ENCODE data around the gene MAST4. TPM values are rescaled to one million over a fixed set of nuclear protein-coding genes. Genes with fewer than 3 reads are reported as not detected.
"Not testable (repeated sequence)": the region's sequence is repeated elsewhere in the genome, so short reads cannot be mapped to it uniquely, and the experiment has no call there.

The MAST4 gene
- total and polyA plus RNA-seq, 2 of the 13 experiments (the other 11 are each of a cell fraction or from before 2014, with no cell fraction given) = 3.4 to 3.7 TPM

GRCh38 chr5:66694036-66694435 is 97.8 kb downstream of the MAST4 start:
- ATAC-seq (no peak), DNase-seq (ENCODE audit: low spot score) (no peak), FAIRE-seq (no peak)
- Histone ChIP-seq H4K20me1 (ENCODE audit: insufficient read depth, low read length) (no peaks in the 10 kb centered on the region), H3K79me2 (ENCODE audit: insufficient read depth, low read length) (no peaks in the 10 kb centered on the region), H3K27me3 (ENCODE audit: control insufficient read depth in 1 of 2, insufficient read depth in 2 of 2, low read length in 2 of 2) (no peaks in the 10 kb centered on the region), H3K4me1 (ENCODE audit: insufficient read depth, low read length) (no peaks in the 10 kb centered on the region), H3K4me2 (ENCODE audit: low read depth, low read length) (no peak overlapping the region), H3K4me3 (replicated peaks in 1 of 3; ENCODE audit: insufficient read depth in 1 of 3, low read depth in 2 of 3, low read length in 3 of 3) (no peak overlapping the region), H3K36me3 (replicated peaks in 1 of 2; ENCODE audit: control insufficient read depth in 1 of 2, insufficient read depth in 2 of 2, low read length in 2 of 2) (no peaks in the 10 kb centered on the region), H2AFZ (ENCODE audit: low read length) (no peak overlapping the region), H3K9ac (ENCODE audit: insufficient read depth, low read depth, low read length) (no peak overlapping the region), H3K9me3 (ENCODE audit: low read length) (no peaks in the 10 kb centered on the region), H3K27ac (ENCODE audit: extremely low read length, insufficient read depth, low read length) (no peak overlapping the region)
- WGBS (ENCODE audit: low lambda C conversion rate) = 2% methylated on average over 3 of the region's 3 CpGs
- TF ChIP-seq GLI4 (CRISPR knock-in tag; IDR thresholded peaks at IDR 0.05; ENCODE audit: borderline replicate concordance) = no peak
- CTCF ChIA-PET (ENCODE audit: low intra/inter-chr PET ratio, low total read pairs) = no interaction called here
- in situ Hi-C loops (cut with HindIII; ENCODE audit: extremely low pct_ligation_motif_present, low pct_unique_long_range_greater_than_20kb) = no loop called here
- POLR2A ChIA-PET = no interaction called here
- intact Hi-C loops (cut with micrococcal nuclease; ENCODE audit: unreplicated experiment) = no loop called here
- BruUV-seq (replicated peaks) = no TSS peak

DNA sequence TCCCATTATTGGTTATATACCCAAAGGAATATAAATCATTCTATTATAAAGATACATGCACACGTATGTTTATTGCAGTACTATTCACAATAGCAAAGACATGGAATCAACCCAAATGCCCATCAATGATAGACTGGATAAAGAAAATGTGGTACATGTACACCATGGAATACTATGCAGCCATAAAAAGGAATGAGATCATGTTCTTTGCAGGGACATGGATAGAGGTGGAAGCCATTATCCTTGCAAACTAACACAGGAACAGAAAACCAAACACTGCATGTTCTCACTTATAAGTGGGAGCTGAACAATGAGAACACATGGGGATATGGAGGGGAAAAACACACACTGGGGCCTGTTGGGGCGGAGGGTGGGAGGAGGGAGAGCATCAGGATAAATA is 99.6 kb downstream of the MAST4 start:
- H3K27me3 ChIP-seq (ENCODE audit: control insufficient read depth in 1 of 2, insufficient read depth in 2 of 2, low read length in 2 of 2); H3K79me2 ChIP-seq (ENCODE audit: insufficient read depth, low read length); H3K9ac ChIP-seq (ENCODE audit: insufficient read depth, low read depth, low read length); H3K4me2 ChIP-seq (ENCODE audit: low read depth, low read length); FAIRE-seq; ATAC-seq; intact Hi-C loops (cut with micrococcal nuclease; ENCODE audit: unreplicated experiment); H2AFZ ChIP-seq (ENCODE audit: low read length); H3K9me3 ChIP-seq (ENCODE audit: low read length); BruUV-seq (replicated peaks); H4K20me1 ChIP-seq (ENCODE audit: insufficient read depth, low read length); H3K27ac ChIP-seq (ENCODE audit: extremely low read length, insufficient read depth, low read length); H3K36me3 ChIP-seq (replicated peaks in 1 of 2; ENCODE audit: control insufficient read depth in 1 of 2, insufficient read depth in 2 of 2, low read length in 2 of 2); H3K4me3 ChIP-seq (replicated peaks in 1 of 3; ENCODE audit: insufficient read depth in 1 of 3, low read depth in 2 of 3, low read length in 3 of 3); H3K4me1 ChIP-seq (ENCODE audit: insufficient read depth, low read length); CTCF ChIA-PET (ENCODE audit: low intra/inter-chr PET ratio, low total read pairs); DNase-seq (ENCODE audit: low spot score); in situ Hi-C loops (cut with HindIII; ENCODE audit: extremely low pct_ligation_motif_present, low pct_unique_long_range_greater_than_20kb); POLR2A ChIA-PET: not testable (repeated sequence)
- 3% methylated on average over 2 of the region's 2 CpGs for WGBS (ENCODE audit: low lambda C conversion rate)

Data from HepG2 (cell line).